ENCODE data around the gene SSH2. TPM values are rescaled to one million over a fixed set of nuclear protein-coding genes. Genes with fewer than 3 reads are reported as not detected.

Gene SSH2
- total and polyA plus RNA-seq, 2 donors (not counting 1 experiment from before 2014, with no cell fraction given): 51.5 to 183 TPM

DNA sequence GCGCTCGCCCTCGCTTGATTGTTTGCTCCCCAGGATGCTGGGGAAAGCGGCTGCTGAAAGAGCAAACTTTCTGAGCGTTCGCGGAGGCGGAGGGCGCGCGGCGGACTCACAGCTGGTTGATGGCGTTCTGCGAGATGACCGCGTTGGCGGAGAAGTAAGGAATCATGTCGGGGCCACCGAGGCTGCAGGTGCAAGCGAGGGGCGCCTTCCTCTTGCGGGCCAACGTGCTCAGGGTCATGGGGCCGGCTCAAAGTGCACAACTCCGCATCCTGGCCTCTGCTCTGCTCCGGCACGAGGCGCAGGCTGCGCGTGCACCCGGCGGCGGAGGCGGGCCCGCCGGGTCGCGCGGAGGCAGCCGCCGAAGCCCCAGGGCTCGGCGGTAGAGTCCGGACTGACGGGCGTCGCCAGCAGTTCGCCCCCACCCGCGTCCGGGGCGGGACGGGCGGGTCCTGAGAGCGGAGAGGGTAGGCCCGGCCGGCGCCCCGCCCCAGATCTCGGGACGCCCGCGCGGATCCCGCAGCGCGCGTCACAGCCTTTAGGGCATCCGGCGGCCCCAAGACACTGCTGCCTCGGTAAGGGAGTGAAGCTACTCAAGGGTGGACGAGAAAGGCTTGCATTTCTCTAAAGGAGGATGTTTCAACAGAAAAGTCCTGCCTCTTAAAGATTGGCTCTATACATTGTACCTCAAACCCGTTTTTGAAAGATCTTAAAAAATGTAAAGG, 168.8 kb downstream of the SSH2 start:
- H3K4me3 Mint-ChIP-seq: peak overlapping the region; percentile 90
- intact Hi-C loops (cut with micrococcal nuclease): loop anchor here (1.0 to 5.0 kb wide), 11 partner anchors 14 to 469 kb away; partner anchors contain the start of genes ABHD15, ANKRD13B, NUFIP2 and SSH2
- WGBS (ENCODE audit: insufficient coverage): under 1% methylated on average over 71 of the region's 73 CpGs
- peak overlapping the region; percentile 80 to 83 for H3K27ac ChIP-seq (ENCODE audit: low read length in 2 of 2)
- H3K4me1 ChIP-seq (ENCODE audit: control insufficient read depth in 2 of 2, insufficient read depth in 2 of 2, low read length in 2 of 2): peaks cover 34 to 41% of the 10 kb centered on the region in 2 donors
- H3K4me1 Mint-ChIP-seq: peaks cover 37% of the 10 kb centered on the region
- H3K4me2 ChIP-seq (replicated peaks; ENCODE audit: low read depth, low read length, poor library complexity, severe bottlenecking): peak overlapping the region; percentile 82
- peak overlapping the region; percentile 70 for H2AFZ ChIP-seq (ENCODE audit: insufficient read depth, low read depth, low read length, poor library complexity, severe bottlenecking)
- H3K27ac Mint-ChIP-seq: peak overlapping the region; percentile 90
- peak overlapping the region; percentile 89 for H3K9ac ChIP-seq (ENCODE audit: low read length)
- no peaks in the 10 kb centered on the region for H3K27me3 ChIP-seq (replicated peaks in 1 of 4; ENCODE audit: control extremely low read depth in 1 of 4, control insufficient read depth in 3 of 4, insufficient read depth in 4 of 4, low read length in 3 of 4)
- TF ChIP-seq CTCF (IDR thresholded peaks at IDR 0.05) (no peak), EZH2 (IDR thresholded peaks at IDR 0.05; ENCODE audit: borderline replicate concordance, insufficient read depth, low read depth, low read length, poor library complexity, severe bottlenecking) (no peak)
- ATAC-seq (ENCODE audit: low read depth) (peak; percentile 87), DNase-seq (peak; percentile 97)
- H4K20me1 ChIP-seq (ENCODE audit: control insufficient read depth, insufficient read depth, low read length, poor library complexity, severe bottlenecking): peaks cover 28% of the 10 kb centered on the region
- CTCF ChIA-PET: interaction anchor here (0.6 to 13.6 kb wide), 17 partner anchors 10 to 970 kb away, joined by 3 to 103 read pairs (median 5); partner anchors contain the start of gene ANKRD13B
- H3K79me2 ChIP-seq (ENCODE audit: control insufficient read depth, insufficient read depth, low read length): peaks cover 56% of the 10 kb centered on the region
- H3K4me3 ChIP-seq (ENCODE audit: control extremely low read depth in 1 of 5, extremely low read depth in 1 of 5, insufficient read depth in 1 of 5, low read depth in 2 of 5, low read length in 4 of 5): peak overlapping the region; percentile 83 to 96 (median 94)
- POLR2A ChIA-PET: interaction anchor here (0.7 to 3.5 kb wide), 14 partner anchors 9 to 189 kb away, joined by 3 to 31 read pairs (median 6); partner anchors contain the start of gene SSH2
- H3K9me3 ChIP-seq (ENCODE audit: control extremely low read depth in 1 of 3, control insufficient read depth in 2 of 3, insufficient read depth in 1 of 3, low read length in 2 of 3): no peaks in the 10 kb centered on the region
- H3K27me3 Mint-ChIP-seq: no peaks in the 10 kb centered on the region
- H3K36me3 ChIP-seq (replicated peaks in 1 of 2; ENCODE audit: control extremely low read depth in 1 of 2, control insufficient read depth in 1 of 2, extremely low read depth in 1 of 2, insufficient read depth in 2 of 2, low read length in 1 of 2): peaks cover 5 to 11% of the 10 kb centered on the region in 2 experiments
- H3K9me3 Mint-ChIP-seq (ENCODE audit: insufficient read depth): no peaks in the 10 kb centered on the region

Data from B cell (primary cell).